GM18505 (cell line): ENCODE measurements around the gene CREG2.

ENCODE experiments used
- ATAC-seq: cut with Tn5 transposase; IDR thresholded peaks from one replicate; pipeline ENCODE4 v1.9.1; 2021; ENCODE audit not compliant: unreplicated experiment
- POLR2A ChIP-seq: IDR thresholded peaks from 4 replicates; pipeline ENCODE4 v1.6.1; 2011; ENCODE audit warnings: borderline replicate concordance; ENCODE audit not compliant: insufficient read depth, insufficient read length; ENCODE audit errors: extremely low read depth

The CREG2 gene

DNA sequence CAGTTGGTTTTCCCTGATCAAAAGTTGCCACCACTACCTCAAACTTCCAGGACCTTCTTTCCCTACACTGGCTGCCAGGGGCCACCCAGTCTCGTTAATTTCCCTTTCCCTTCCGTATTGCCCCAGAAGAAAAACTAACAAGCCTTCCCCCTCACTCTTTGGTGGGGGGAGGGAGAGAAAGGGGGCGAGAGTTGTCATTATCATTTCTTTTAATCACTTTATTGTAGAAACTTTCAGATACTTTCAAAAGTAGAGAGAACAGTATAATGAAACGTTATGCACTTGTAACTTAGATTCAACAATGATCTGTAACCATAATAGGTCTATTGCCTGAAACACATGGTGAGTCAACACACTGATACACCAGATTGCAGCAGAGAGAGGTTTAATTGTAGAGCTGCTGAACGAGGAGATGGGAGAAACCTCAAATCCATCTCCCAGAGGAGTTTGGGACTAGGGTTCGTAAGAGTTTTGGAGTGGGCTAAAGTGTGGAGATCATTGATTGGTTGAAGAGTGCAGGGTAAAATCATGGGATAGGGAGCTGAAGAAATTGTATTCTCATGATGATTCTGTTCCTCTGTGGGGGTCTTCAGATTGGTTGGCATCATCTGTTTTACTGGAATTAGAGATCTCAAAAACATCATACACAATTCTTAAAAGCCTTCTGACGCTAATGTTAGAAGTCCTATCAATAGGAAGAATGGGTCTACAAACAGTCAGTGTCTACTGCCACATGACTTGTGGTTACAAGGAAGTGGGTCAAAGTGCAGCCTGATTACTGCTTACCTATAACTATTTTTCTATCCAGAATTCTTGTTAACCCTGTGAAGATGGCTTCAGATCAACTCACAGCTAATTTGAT, 76.2 kb downstream of the CREG2 start:
- no peak for ATAC-seq
- no peak for TF ChIP-seq POLR2A

DNA sequence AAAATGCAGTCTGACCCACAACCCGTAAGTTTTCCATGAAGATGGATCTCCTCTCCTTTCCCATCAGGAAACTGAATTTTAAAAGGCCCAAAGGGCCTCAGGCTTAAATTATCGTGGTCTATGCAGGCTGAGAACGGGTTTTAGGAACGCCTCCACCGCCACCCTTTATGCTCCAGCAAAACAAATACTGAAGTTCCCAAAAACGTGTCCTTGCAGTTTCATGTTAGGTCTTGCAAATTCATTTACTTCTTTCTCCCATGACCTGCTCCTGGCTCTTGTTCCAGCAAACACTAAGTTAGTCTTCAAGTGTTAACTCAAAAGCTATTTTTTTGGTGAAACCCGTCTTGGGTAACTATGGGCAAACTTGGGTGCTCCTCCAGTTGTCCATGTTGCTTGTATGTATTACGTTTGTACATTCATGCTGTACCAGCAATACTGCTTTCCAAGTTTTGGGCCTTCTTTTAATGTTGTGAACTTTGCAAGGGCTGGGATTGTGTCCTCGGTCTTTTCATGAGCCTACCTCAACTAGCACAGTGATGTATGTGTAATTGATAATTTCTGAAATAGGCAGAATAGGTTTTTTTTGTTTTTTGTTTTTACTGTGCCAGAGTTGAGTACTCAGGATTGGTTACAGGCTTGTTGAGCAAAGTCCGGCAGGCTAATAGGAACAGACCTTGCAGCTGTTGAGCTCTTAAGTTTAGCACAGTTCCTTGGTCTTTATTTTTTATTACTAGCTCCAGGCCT, 77.0 kb downstream of the CREG2 start:
- no peak for ATAC-seq
- no peak for TF ChIP-seq POLR2A

DNA sequence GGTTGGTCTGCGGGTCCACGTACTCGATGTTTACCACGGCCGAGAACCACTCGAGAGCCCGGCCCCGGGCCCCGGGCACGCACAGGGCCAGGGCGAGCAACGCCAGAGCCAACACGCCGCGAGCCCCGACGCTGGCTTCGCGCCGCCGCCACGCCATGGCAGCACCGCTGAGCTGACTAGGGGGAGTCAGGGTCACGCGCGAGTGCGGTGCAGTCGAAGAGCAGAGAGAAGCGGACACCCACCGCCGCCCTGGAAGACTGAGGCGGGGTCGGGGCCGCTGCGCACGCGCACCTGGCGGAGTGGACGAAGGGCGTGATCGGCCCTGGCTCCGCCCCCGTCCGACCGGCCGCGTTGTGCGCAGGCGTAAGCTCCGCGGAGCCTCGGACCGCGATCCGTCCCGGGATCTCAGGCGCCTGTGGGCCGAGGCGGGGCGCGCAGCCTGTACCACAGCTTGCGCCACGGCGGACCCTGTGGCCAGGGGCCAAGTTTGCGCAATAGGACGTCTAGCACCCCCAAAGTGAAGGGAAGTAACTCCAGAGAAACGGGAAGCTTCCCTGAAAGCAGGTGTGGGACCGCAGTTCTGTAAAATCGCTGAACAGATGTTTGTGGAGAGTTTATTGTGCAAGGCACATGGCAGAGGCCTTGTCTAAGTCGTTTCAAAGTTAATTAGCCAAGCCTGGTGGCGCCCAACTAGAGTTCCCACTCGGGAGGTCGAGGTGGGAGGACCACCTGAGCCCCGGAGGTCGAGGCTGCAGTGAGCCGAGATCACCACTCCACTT, 78.7 kb downstream of the CREG2 start, which contains the start of gene RNF149:
RNF149 (minus strand) TSS at position 270 of the 779 bp plus-strand sequence; CDS start at position 157, 113 bp downstream.
- peak; percentile 80 for TF ChIP-seq POLR2A
- peak; percentile 67 for ATAC-seq

DNA sequence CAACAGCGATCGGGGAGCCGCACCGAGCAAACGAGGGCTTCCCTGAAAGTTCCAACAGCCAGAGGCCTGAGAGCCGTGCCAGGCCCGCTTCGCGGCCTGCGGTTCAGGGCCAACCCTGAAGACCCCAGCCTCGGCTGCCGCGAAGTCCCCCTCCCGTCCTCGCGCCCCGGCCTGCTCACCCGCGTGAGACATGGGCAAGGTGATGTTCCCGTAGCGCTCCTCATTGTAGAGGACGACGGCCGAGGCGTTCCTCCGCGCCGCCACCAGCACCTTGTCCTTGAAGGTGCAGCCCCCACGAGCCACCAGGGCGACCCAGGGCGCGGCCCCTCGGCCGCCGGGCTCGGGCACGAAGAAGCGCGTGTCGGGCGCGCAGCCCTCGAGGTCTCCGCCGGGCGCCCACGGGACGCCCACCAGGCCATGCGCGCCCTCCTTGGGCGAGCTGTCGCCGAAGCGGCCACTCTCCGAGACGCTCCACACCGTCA, 79.3 kb downstream of the CREG2 start:
- peak; percentile 16 for ATAC-seq
- TF ChIP-seq POLR2A, result no peak

DNA sequence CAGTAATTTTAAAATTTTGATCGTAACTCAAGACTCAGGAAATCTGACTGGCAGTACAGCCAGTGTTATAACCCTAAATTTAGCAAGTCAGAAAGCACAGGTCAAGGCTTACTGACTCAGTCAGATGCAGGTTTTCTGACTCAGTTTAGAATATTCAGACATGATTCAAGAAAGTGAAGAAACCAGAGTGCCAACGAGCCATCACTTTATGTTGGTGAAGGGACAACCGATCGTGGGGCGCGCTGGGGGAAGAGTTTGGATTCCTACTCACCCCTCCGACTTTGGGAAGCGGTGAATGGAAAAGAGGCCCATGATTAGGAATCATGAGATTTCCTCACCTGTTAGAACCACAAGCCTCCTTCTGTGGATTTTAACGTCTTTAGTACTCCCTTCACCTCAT, 79.8 kb downstream of the CREG2 start:
- no peak for ATAC-seq
- TF ChIP-seq POLR2A, result no peak

DNA sequence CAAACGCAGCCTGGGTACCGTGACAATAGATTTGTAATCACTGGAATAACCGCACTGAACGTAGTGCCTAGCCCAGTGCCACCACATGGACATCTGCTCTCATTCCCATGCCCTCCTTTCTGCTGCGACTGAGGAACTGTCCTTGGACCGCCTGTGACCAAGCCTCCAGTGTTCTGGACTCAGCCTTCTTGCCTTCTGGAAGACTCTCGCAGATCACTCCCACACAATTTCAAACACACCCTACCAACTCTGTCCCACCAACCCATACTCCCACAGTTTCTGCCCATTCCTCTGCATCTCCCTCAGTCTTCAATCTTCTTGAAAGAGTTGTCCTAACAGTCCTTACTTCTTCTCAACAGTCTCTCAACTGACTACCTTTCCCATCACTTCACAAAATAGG, 80.9 kb downstream of the CREG2 start:
- peak; percentile 6 for ATAC-seq
- TF ChIP-seq POLR2A, result no peak

DNA sequence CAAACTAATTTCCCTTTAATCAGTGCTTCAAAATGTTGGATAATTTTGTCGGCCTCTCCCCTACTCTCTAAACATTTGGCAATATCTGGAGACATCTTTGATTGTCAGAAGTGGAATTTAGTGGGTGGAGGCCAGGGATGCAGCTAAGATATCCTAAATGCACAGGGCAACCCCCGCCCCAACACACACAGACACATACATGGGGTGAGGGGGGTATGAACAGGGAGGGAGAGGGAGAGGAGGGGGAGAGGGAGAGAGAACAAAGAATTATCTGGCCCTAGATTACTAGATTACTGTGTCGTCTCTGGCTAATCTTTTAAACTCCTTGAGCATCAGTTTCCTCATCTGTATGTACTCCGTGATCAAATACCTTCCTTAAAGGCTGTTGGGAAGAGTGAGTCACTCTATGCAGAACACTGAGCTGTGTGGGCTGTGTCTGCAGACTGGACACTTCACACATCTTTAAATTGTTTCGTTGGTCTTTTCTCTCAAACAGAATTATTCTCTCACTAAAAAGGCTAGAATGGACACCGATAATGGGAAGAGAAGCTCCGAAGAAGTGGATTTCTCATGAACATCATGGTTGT, 81.7 kb downstream of the CREG2 start:
- no peak for ATAC-seq
- TF ChIP-seq POLR2A, result no peak

DNA sequence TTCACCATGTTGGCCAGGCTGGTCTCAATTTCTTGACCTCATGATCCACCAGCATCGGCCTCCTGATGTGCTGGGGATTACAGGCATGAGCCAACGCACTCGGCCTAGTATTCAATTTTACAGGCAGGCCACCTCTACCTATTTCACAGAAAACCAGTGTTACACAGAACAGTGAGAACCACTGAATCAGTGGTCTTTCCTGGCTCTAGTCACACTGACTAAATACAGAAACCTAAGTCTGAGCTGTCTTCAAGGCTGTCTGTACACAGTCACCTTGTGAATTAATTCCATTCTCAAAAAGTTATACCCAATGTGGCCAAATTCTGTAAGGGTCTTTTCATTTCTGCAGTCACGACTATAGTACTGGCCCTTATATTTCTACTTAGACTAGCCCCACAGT, 82.3 kb downstream of the CREG2 start:
- TF ChIP-seq POLR2A, result no peak
- ATAC-seq, result no peak

DNA sequence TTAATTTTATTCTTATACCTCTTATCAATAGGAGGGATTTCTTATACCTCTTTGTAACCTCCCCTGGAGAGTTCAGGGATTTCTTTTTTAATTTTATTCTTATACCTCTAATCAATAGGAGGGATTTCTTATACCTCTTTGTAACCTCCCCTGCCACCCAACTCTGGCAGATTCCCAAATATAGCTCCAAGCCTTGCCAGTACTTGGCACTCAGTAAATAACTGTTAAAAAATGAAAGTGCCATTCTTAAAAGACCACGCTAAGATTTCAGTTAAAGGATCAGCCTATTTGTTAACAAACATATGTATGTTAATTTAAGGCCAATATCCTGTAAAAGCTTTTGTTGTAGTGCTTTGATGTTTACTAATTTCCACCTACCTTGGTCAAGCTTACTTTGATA, 83.6 kb downstream of the CREG2 start:
- no peak for ATAC-seq
- TF ChIP-seq POLR2A, result no peak

DNA sequence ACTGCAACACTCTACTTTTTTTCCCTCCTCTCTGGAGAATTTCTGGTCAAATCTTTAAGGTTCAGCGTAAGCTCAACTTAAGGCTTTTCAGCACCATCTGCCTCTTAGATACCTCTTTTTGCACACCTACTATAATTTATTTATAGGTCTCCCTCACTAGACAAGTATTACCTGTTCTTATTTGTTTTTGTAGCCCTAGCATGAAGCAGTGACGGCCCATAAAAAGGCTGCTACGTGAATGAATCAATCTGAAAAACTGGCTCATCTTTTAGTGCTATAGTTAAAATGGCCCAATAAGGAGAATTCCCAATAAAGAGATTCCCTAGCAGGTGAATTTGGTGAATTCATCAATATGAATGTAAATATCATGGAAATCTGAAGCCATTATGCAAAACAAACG, 85.3 kb downstream of the CREG2 start:
- no peak for ATAC-seq

DNA sequence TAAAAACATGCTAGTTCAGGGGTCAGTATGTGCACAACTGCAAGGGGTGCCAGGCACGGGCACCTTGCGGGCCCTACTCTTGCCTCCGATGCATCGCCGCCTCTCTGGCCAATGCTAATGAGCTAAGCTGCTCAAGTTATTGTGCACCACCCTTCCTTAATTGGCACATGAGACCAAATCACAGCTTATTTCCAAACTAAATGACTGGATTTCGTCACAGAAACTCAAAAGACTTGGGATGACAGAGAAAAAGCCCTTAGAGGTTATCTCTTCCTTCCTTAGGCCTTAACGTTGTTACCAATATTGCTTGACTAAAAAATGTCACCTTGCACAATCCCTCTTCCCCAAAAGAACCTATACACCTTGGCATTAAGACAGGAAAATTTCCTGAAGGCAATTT, 86.5 kb downstream of the CREG2 start:
- ATAC-seq, result no peak
- TF ChIP-seq POLR2A, result no peak

More for the DNA sequence above, 85.3 kb downstream of the CREG2 start:
- TF ChIP-seq POLR2A, result no peak

DNA sequence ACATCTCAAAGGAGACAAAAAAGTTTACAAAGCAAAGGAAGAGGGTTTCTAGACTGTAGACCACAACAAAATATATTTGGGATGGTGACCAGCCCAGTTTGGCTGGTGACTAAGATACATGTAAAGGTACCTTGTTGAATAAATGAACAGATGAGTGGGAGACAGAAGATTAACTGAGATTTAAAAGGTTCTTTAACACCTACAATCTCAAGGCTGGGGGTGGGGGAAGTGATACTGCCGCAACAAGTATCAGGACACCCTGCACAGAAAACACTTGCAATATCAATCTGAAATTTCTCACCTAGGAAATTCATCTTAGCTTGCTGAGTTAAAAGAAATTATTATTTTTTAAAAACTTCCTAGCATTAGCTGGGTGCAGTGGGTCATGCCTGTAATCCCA, 87.1 kb downstream of the CREG2 start:
- no peak for TF ChIP-seq POLR2A
- ATAC-seq, result no peak

DNA sequence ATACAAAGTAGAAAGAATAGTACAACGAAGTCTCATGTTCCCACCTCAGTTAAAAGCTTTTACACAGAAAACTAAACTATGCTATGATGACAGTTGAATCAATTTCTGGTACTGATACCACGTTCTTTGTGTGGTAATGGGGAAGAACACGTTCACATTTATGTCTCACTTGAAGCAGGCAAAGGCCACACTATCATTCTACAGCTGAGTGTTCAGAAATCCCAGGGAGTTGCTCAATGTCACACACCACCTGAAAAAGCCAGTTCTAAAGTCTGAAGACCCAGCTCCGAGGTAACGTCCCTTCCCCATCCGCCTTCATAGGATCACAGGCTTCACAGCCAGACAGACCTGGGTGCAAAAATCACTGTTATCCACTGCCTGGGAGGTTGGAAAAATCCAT, 87.7 kb downstream of the CREG2 start:
- TF ChIP-seq POLR2A, result no peak
- ATAC-seq, result no peak

DNA sequence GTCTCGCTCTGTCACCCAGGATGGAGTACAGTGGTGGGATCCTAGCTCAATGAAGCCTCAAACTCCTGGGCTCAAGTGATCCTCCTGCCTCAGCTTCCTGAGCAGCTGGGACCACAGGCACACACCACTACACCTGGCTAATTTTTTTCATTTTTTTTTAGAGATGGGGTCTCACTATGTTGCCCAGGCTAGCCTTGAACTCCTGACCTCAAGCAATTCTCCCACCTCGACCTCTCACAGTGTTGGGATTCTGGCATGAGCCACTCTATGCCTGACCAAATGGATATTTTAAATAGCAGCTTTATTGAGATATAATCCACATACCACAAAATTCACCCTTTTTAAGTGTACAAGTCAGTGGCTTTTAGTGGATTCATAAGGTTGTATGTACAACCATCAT, 89.9 kb downstream of the CREG2 start:
- ATAC-seq, result no peak
- no peak for TF ChIP-seq POLR2A

DNA sequence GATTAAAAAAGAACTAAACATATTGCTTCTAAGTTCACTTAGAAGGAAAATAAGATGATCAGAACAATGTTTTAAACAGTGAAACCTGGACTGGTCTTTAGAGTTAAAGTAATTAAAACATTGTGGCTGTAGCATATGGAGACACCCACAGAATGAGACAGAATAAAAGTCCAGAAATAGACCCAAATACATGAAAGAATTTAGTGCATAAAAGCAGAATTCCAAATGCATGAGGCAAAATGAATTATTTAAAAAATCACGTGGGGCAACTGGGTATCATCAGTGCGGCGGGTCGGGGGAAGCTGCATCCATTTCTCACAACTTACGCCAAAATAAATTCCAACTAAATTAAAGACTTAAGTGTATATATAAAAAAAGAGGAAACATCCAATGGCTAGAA, 90.9 kb downstream of the CREG2 start:
- TF ChIP-seq POLR2A, result no peak
- no peak for ATAC-seq
